A549 (cell line): ENCODE data around the gene OTC.

Source experiments
- BHLHE40 ChIP-seq: IDR thresholded peaks from 2 replicates; pipeline ENCODE4 v1.6.1; 2012; ENCODE audit warnings: low read depth, low read length, inconsistent platforms
- CBX2 ChIP-seq: fragments of 200-600 bp; sonication (generic); IDR thresholded peaks from 2 replicates; pipeline ENCODE4 v1.6.1; 2016; ENCODE audit warnings: low read depth, mild to moderate bottlenecking, borderline replicate concordance
- CHD2 ChIP-seq: fragments of 150-350 bp; IDR thresholded peaks from 2 replicates; pipeline ENCODE4 v1.6.1; 2014; ENCODE audit warnings: low read length; ENCODE audit not compliant: partially characterized antibody
- EP300 ChIP-seq, 2 experiments: fragments of >200 bp; sonication (Bioruptor Twin); formaldehyde crosslinking; IDR thresholded peaks; 2 replicates in 1 of 2; 3 replicates in 1 of 2; pipeline ENCODE4 v1.6.1; 2016 to 2017
- MYC ChIP-seq: IDR thresholded peaks from 2 replicates; pipeline ENCODE4 v1.6.1; 2012; ENCODE audit warnings: mild to moderate bottlenecking, inconsistent platforms, low read length, improper control_type of control experiment, borderline replicate concordance
- POLR2A ChIP-seq: IDR thresholded peaks from 2 replicates; pipeline ENCODE4 v1.6.1; 2012; ENCODE audit warnings: mild to moderate bottlenecking, low read length
- RFX5 ChIP-seq: fragments of 450-650 bp; IDR thresholded peaks from 2 replicates; pipeline ENCODE4 v1.7.1; 2014; ENCODE audit warnings: antibody characterized with exemption, mild to moderate bottlenecking, moderate library complexity
- SREBF2 ChIP-seq: fragments of 450-650 bp; IDR thresholded peaks from 2 replicates; pipeline ENCODE4 v1.6.1; 2014; ENCODE audit warnings: mild to moderate bottlenecking, moderate library complexity
- ZFP36 ChIP-seq: fragments of 450-650 bp; IDR thresholded peaks from 2 replicates; pipeline ENCODE4 v1.6.1; 2014; ENCODE audit warnings: borderline replicate concordance; ENCODE audit not compliant: partially characterized antibody
- TF ChIP-seq, protein P1 (sequence below): fragments of >200 bp; sonication (Bioruptor Twin); formaldehyde crosslinking; IDR thresholded peaks from 3 replicates; pipeline ENCODE4 v1.5.1; 2016
- TF ChIP-seq, protein P2 (sequence below): fragments of 450-650 bp; IDR thresholded peaks from 2 replicates; pipeline ENCODE4 v1.6.1; 2014; ENCODE audit warnings: antibody characterized with exemption
- TF ChIP-seq, protein P3 (sequence below): fragments of 150-350 bp; IDR thresholded peaks from 2 replicates; pipeline ENCODE4 v1.6.1; 2014; ENCODE audit warnings: low read depth, mild to moderate bottlenecking, low read length
- TF ChIP-seq, protein P4 (sequence below): fragments of 200-600 bp; sonication (generic); IDR thresholded peaks from 2 replicates; pipeline ENCODE4 v1.6.1; 2016; ENCODE audit warnings: antibody characterized with exemption, mild to moderate bottlenecking, moderate library complexity

DNA sequence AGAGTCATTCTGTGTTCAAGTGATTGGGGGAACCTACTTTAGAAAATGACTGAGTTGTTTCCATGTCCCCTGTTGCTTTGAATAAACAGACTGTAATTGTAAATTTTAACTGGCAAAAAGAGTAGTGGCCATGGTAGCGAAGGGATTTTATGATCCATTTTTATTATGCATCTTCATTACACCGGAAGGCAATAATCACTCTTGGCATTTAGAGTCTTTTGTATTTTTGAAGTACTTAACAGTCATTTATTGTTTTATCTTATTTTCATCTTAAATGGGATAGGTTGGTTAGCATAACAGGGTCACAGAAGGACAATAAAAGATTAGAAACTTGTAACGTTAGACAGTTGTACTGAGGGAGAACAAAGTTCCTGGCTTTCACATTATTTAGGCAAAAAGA, 11.0 kb upstream of the OTC start:
- TF ChIP-seq, protein P1, sequence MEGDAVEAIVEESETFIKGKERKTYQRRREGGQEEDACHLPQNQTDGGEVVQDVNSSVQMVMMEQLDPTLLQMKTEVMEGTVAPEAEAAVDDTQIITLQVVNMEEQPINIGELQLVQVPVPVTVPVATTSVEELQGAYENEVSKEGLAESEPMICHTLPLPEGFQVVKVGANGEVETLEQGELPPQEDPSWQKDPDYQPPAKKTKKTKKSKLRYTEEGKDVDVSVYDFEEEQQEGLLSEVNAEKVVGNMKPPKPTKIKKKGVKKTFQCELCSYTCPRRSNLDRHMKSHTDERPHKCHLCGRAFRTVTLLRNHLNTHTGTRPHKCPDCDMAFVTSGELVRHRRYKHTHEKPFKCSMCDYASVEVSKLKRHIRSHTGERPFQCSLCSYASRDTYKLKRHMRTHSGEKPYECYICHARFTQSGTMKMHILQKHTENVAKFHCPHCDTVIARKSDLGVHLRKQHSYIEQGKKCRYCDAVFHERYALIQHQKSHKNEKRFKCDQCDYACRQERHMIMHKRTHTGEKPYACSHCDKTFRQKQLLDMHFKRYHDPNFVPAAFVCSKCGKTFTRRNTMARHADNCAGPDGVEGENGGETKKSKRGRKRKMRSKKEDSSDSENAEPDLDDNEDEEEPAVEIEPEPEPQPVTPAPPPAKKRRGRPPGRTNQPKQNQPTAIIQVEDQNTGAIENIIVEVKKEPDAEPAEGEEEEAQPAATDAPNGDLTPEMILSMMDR = no peak
- TF ChIP-seq, protein P2, sequence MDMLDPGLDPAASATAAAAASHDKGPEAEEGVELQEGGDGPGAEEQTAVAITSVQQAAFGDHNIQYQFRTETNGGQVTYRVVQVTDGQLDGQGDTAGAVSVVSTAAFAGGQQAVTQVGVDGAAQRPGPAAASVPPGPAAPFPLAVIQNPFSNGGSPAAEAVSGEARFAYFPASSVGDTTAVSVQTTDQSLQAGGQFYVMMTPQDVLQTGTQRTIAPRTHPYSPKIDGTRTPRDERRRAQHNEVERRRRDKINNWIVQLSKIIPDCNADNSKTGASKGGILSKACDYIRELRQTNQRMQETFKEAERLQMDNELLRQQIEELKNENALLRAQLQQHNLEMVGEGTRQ = no peak
- TF ChIP-seq ZFP36 = no peak
- no peak for TF ChIP-seq EP300 (IDR thresholded peaks at IDR 0.05)
- TF ChIP-seq BHLHE40 = no peak
- TF ChIP-seq MYC = no peak
- TF ChIP-seq, protein P3, sequence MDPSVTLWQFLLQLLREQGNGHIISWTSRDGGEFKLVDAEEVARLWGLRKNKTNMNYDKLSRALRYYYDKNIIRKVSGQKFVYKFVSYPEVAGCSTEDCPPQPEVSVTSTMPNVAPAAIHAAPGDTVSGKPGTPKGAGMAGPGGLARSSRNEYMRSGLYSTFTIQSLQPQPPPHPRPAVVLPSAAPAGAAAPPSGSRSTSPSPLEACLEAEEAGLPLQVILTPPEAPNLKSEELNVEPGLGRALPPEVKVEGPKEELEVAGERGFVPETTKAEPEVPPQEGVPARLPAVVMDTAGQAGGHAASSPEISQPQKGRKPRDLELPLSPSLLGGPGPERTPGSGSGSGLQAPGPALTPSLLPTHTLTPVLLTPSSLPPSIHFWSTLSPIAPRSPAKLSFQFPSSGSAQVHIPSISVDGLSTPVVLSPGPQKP = no peak
- TF ChIP-seq RFX5 = no peak
- TF ChIP-seq, protein P4, sequence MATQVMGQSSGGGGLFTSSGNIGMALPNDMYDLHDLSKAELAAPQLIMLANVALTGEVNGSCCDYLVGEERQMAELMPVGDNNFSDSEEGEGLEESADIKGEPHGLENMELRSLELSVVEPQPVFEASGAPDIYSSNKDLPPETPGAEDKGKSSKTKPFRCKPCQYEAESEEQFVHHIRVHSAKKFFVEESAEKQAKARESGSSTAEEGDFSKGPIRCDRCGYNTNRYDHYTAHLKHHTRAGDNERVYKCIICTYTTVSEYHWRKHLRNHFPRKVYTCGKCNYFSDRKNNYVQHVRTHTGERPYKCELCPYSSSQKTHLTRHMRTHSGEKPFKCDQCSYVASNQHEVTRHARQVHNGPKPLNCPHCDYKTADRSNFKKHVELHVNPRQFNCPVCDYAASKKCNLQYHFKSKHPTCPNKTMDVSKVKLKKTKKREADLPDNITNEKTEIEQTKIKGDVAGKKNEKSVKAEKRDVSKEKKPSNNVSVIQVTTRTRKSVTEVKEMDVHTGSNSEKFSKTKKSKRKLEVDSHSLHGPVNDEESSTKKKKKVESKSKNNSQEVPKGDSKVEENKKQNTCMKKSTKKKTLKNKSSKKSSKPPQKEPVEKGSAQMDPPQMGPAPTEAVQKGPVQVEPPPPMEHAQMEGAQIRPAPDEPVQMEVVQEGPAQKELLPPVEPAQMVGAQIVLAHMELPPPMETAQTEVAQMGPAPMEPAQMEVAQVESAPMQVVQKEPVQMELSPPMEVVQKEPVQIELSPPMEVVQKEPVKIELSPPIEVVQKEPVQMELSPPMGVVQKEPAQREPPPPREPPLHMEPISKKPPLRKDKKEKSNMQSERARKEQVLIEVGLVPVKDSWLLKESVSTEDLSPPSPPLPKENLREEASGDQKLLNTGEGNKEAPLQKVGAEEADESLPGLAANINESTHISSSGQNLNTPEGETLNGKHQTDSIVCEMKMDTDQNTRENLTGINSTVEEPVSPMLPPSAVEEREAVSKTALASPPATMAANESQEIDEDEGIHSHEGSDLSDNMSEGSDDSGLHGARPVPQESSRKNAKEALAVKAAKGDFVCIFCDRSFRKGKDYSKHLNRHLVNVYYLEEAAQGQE = no peak
- no peak for TF ChIP-seq POLR2A
- no peak for TF ChIP-seq CHD2
- TF ChIP-seq SREBF2 = no peak
- no peak for TF ChIP-seq CBX2
